CD8-positive, alpha-beta memory T cell (primary cell): ENCODE data around the gene COX7B2. TPM values are rescaled to one million over a fixed set of nuclear protein-coding genes. Genes with fewer than 3 reads are reported as not detected.

Experiments used
- CTCF ChIA-PET: fragments of 350-600 bp; sonication (Branson Sonifier 250); formaldehyde crosslinking; loops from one replicate; lab custom pipeline; 2021; ENCODE audit warnings: antibody characterized with exemption; lab: Charles Lee
- POLR2A ChIA-PET: fragments of 350-600 bp; sonication (Branson Sonifier 250); formaldehyde crosslinking; loops from one replicate; lab custom pipeline; 2021; ENCODE audit warnings: antibody characterized with exemption; lab: Charles Lee
- DNase-seq, 5 donors: peaks; one replicate each; pipeline versions ENCODE4 v3.0.0 to v3.0.0-alpha.2; 2020 to 2022; ENCODE audit warnings: mixed read lengths in 1 of 5
- H3K27ac ChIP-seq: one replicate; pipeline ENCODE4 v1.7.0; 2013; ENCODE audit warnings: low read depth, mild to moderate bottlenecking, low read length, moderate library complexity
- H3K27me3 ChIP-seq: 2 replicates; pipeline ENCODE4 v1.7.0; 2013; ENCODE audit warnings: low read length, mild to moderate bottlenecking; ENCODE audit not compliant: insufficient read depth, poor library complexity, severe bottlenecking
- H3K36me3 ChIP-seq: 2 replicates; pipeline ENCODE4 v1.7.0; 2013; ENCODE audit warnings: mild to moderate bottlenecking, low read length, moderate library complexity; ENCODE audit not compliant: insufficient read depth
- H3K4me1 ChIP-seq: 2 replicates; pipeline ENCODE4 v1.7.0; 2013; ENCODE audit warnings: mild to moderate bottlenecking, low read length, moderate library complexity; ENCODE audit not compliant: insufficient read depth
- H3K4me3 ChIP-seq: 2 replicates; pipeline ENCODE4 v1.7.0; 2013; ENCODE audit warnings: mild to moderate bottlenecking, low read length
- H3K9me3 ChIP-seq: 2 replicates; pipeline ENCODE4 v1.7.0; 2013; ENCODE audit warnings: mild to moderate bottlenecking, low read length
- H3K27ac Mint-ChIP-seq, 8 donors: one replicate each; pipeline ENCODE4 v1.8.0; 2020 to 2021; ENCODE audit warnings: mixed read lengths in 8 of 8, mild to moderate bottlenecking in 6 of 8, inconsistent platforms in 3 of 8, moderate library complexity in 3 of 8
- H3K27me3 Mint-ChIP-seq, 2 donors: one replicate each; pipeline ENCODE4 v1.8.0; 2020 to 2021; ENCODE audit warnings: mixed read lengths in 2 of 2, mild to moderate bottlenecking in 1 of 2, moderate library complexity in 1 of 2
- H3K36me3 Mint-ChIP-seq, 3 donors: one replicate each; pipeline ENCODE4 v1.8.0; 2020 to 2021; ENCODE audit warnings: mixed read lengths in 3 of 3, inconsistent platforms in 1 of 3, mild to moderate bottlenecking in 1 of 3
- H3K4me1 Mint-ChIP-seq, 3 donors: one replicate each; pipeline ENCODE4 v1.8.0; 2020 to 2021; ENCODE audit warnings: mixed read lengths in 3 of 3, inconsistent platforms in 1 of 3, mild to moderate bottlenecking in 1 of 3
- H3K4me3 Mint-ChIP-seq, 7 donors: one replicate each; pipeline ENCODE4 v1.8.0; 2020 to 2021; ENCODE audit warnings: mixed read lengths in 7 of 7, mild to moderate bottlenecking in 6 of 7, moderate library complexity in 4 of 7, inconsistent platforms in 2 of 7
- H3K9me3 Mint-ChIP-seq, 5 donors: one replicate each; pipeline ENCODE4 v1.8.0; 2020 to 2022; ENCODE audit warnings: mixed read lengths in 5 of 5, mild to moderate bottlenecking in 3 of 5, moderate library complexity in 2 of 5, inconsistent platforms in 1 of 5
- polyA plus RNA-seq: library from polyadenylated mRNA; unstranded; fragments of 300-500 nt; fragmentation: Illumina TruSeq; gene quantifications from one replicate; pipeline ENCODE4 v1.2.3, GENCODE V29; 2021
- total RNA-seq, 2 experiments: library from RNA; stranded (reverse); gene quantifications; one replicate each; pipeline ENCODE4 v1.2.3, GENCODE V29; 2021

COX7B2 gene
- total and polyA plus RNA-seq, 3 experiments from 2014 or later = not detected

GRCh38 chr4:46804781-46805413 is 104.1 kb downstream of the COX7B2 start:
- H3K4me3 Mint-ChIP-seq = no peak overlapping the region
- no peaks in the 10 kb centered on the region for H3K4me1 ChIP-seq
- H3K27ac ChIP-seq = no peak overlapping the region
- H3K27ac Mint-ChIP-seq = no peak overlapping the region
- H3K4me1 Mint-ChIP-seq = no peaks in the 10 kb centered on the region
- no peak for DNase-seq
- H3K27me3 ChIP-seq = no peaks in the 10 kb centered on the region
- H3K9me3 Mint-ChIP-seq = no peaks in the 10 kb centered on the region
- ChIA-PET CTCF (no interaction called here), POLR2A (no interaction called here)
- H3K36me3 ChIP-seq = no peaks in the 10 kb centered on the region
- H3K36me3 Mint-ChIP-seq = no peaks in the 10 kb centered on the region
- H3K4me3 ChIP-seq = no peak overlapping the region
- H3K27me3 Mint-ChIP-seq = no peaks in the 10 kb centered on the region
- no peaks in the 10 kb centered on the region for H3K9me3 ChIP-seq

- peaks cover 0 to 9% (median 3%) of the 10 kb centered on the region in 5 donors for H3K9me3 Mint-ChIP-seq
- CTCF ChIA-PET = no interaction called here
Observed at GRCh38 chr4:46793036-46793435, 116.0 kb downstream of the COX7B2 start.

GRCh38 chr4:46781434-46782092 is 127.5 kb downstream of the COX7B2 start:
- ChIA-PET CTCF (no interaction called here), POLR2A (no interaction called here)
- H3K27ac Mint-ChIP-seq = no peak overlapping the region

More at GRCh38 chr4:46793036-46793435, 116.0 kb downstream of the COX7B2 start:
- no peak overlapping the region for H3K27ac Mint-ChIP-seq
- no peak overlapping the region for H3K4me3 Mint-ChIP-seq
- no peaks in the 10 kb centered on the region for H3K27me3 ChIP-seq
- H3K4me3 ChIP-seq = no peak overlapping the region
- H3K4me1 ChIP-seq = no peaks in the 10 kb centered on the region
- DNase-seq = no peak
- no peaks in the 10 kb centered on the region for H3K36me3 ChIP-seq
- H3K27me3 Mint-ChIP-seq = peaks cover 0 to 3% of the 10 kb centered on the region in 2 donors
- H3K27ac ChIP-seq = no peak overlapping the region
- POLR2A ChIA-PET = no interaction called here
- H3K4me1 Mint-ChIP-seq = no peaks in the 10 kb centered on the region
- no peaks in the 10 kb centered on the region for H3K36me3 Mint-ChIP-seq
- H3K9me3 ChIP-seq = no peaks in the 10 kb centered on the region

GRCh38 chr4:46765465-46765864 is 143.6 kb downstream of the COX7B2 start:
- no peak overlapping the region for H3K27ac ChIP-seq
- CTCF ChIA-PET = no interaction called here

More at GRCh38 chr4:46781434-46782092, 127.5 kb downstream of the COX7B2 start:
- Histone ChIP-seq H3K4me3 (no peak overlapping the region), H3K36me3 (no peaks in the 10 kb centered on the region), H3K4me1 (no peaks in the 10 kb centered on the region), H3K27ac (no peak overlapping the region), H3K27me3 (no peaks in the 10 kb centered on the region), H3K9me3 (no peaks in the 10 kb centered on the region)
- Mint-ChIP-seq H3K36me3 (no peaks in the 10 kb centered on the region), H3K27me3 (no peaks in the 10 kb centered on the region), H3K9me3 (peaks cover 0 to 2% (median 0%) of the 10 kb centered on the region in 5 donors), H3K4me3 (no peak overlapping the region), H3K4me1 (no peaks in the 10 kb centered on the region)
- DNase-seq = no peak

GRCh38 chr4:46730075-46730474 is 179.0 kb downstream of the COX7B2 start:
- H3K4me3 ChIP-seq = no peak overlapping the region
- ChIA-PET POLR2A (no interaction called here), CTCF (no interaction called here)
- no peaks in the 10 kb centered on the region for H3K27me3 ChIP-seq
- Mint-ChIP-seq H3K27ac (no peak overlapping the region), H3K27me3 (peaks cover 3 to 4% of the 10 kb centered on the region in 2 donors), H3K36me3 (peaks cover 0 to 5% (median 0%) of the 10 kb centered on the region in 3 donors), H3K9me3 (peaks cover 8 to 13% (median 11%) of the 10 kb centered on the region in 5 donors), H3K4me3 (no peak overlapping the region), H3K4me1 (no peaks in the 10 kb centered on the region)
- DNase-seq = no peak
- H3K27ac ChIP-seq = no peak overlapping the region
- H3K9me3 ChIP-seq = no peaks in the 10 kb centered on the region
- no peaks in the 10 kb centered on the region for H3K4me1 ChIP-seq
- no peaks in the 10 kb centered on the region for H3K36me3 ChIP-seq

More at GRCh38 chr4:46765465-46765864, 143.6 kb downstream of the COX7B2 start:
- H3K9me3 ChIP-seq = no peaks in the 10 kb centered on the region
- H3K4me1 Mint-ChIP-seq = no peaks in the 10 kb centered on the region
- no peaks in the 10 kb centered on the region for H3K4me1 ChIP-seq
- H3K9me3 Mint-ChIP-seq = peaks cover 0 to 2% (median 0%) of the 10 kb centered on the region in 5 donors
- H3K36me3 Mint-ChIP-seq = no peaks in the 10 kb centered on the region
- no peaks in the 10 kb centered on the region for H3K36me3 ChIP-seq
- H3K27me3 Mint-ChIP-seq = no peaks in the 10 kb centered on the region
- H3K27me3 ChIP-seq = no peaks in the 10 kb centered on the region
- DNase-seq = no peak
- H3K4me3 Mint-ChIP-seq = no peak overlapping the region
- no peak overlapping the region for H3K4me3 ChIP-seq
- POLR2A ChIA-PET = no interaction called here
- no peak overlapping the region for H3K27ac Mint-ChIP-seq

GRCh38 chr4:46720055-46720454 is 189.0 kb downstream of the COX7B2 start:
- CTCF ChIA-PET = no interaction called here

GRCh38 chr4:46717950-46718349 is 191.1 kb downstream of the COX7B2 start:
- H3K27ac Mint-ChIP-seq = no peak overlapping the region
- CTCF ChIA-PET = no interaction called here
- H3K4me3 ChIP-seq = no peak overlapping the region
- no peak overlapping the region for H3K4me3 Mint-ChIP-seq
- H3K4me1 ChIP-seq = no peaks in the 10 kb centered on the region
- no peaks in the 10 kb centered on the region for H3K36me3 ChIP-seq
- no peak overlapping the region for H3K27ac ChIP-seq
- H3K9me3 Mint-ChIP-seq = peaks cover 0 to 12% (median 5%) of the 10 kb centered on the region in 5 donors
- H3K9me3 ChIP-seq = no peaks in the 10 kb centered on the region
- no peaks in the 10 kb centered on the region for H3K4me1 Mint-ChIP-seq
- POLR2A ChIA-PET = no interaction called here
- no peaks in the 10 kb centered on the region for H3K36me3 Mint-ChIP-seq
- no peaks in the 10 kb centered on the region for H3K27me3 Mint-ChIP-seq
- no peak for DNase-seq
- no peaks in the 10 kb centered on the region for H3K27me3 ChIP-seq

More at GRCh38 chr4:46720055-46720454, 189.0 kb downstream of the COX7B2 start:
- POLR2A ChIA-PET = no interaction called here
- no peak overlapping the region for H3K4me3 Mint-ChIP-seq
- peaks cover under 1 to 4% of the 10 kb centered on the region in 2 donors for H3K27me3 Mint-ChIP-seq
- H3K4me1 Mint-ChIP-seq = no peaks in the 10 kb centered on the region
- H3K27ac Mint-ChIP-seq = no peak overlapping the region
- Histone ChIP-seq H3K4me1 (no peaks in the 10 kb centered on the region), H3K9me3 (no peaks in the 10 kb centered on the region), H3K27ac (no peak overlapping the region), H3K36me3 (no peaks in the 10 kb centered on the region), H3K27me3 (no peaks in the 10 kb centered on the region), H3K4me3 (no peak overlapping the region)
- no peaks in the 10 kb centered on the region for H3K36me3 Mint-ChIP-seq
- H3K9me3 Mint-ChIP-seq = peaks cover 5 to 13% (median 6%) of the 10 kb centered on the region in 5 donors
- no peak for DNase-seq

GRCh38 chr4:46715468-46715867 is 193.6 kb downstream of the COX7B2 start:
- Histone ChIP-seq H3K4me1 (no peaks in the 10 kb centered on the region), H3K4me3 (no peak overlapping the region), H3K27ac (no peak overlapping the region), H3K9me3 (no peaks in the 10 kb centered on the region), H3K36me3 (no peaks in the 10 kb centered on the region), H3K27me3 (no peaks in the 10 kb centered on the region)
- Mint-ChIP-seq H3K4me3 (no peak overlapping the region), H3K4me1 (no peaks in the 10 kb centered on the region), H3K27ac (no peak overlapping the region), H3K36me3 (no peaks in the 10 kb centered on the region), H3K9me3 (peaks cover 1 to 17% (median 2%) of the 10 kb centered on the region in 5 donors), H3K27me3 (no peaks in the 10 kb centered on the region)
- ChIA-PET POLR2A (no interaction called here), CTCF (no interaction called here)
- DNase-seq = no peak
